HL-60 (cell line): Measurements from ENCODE around the gene NCR2.

ENCODE experiments used
- CTCF ChIP-seq: IDR thresholded peaks from one replicate; pipeline ENCODE4 v1.5.1; 2011; ENCODE audit warnings: low read length, control low read depth, inconsistent platforms; ENCODE audit not compliant: insufficient read depth
- REST ChIP-seq: IDR thresholded peaks from 2 replicates; pipeline ENCODE4 v1.6.1; 2012; ENCODE audit warnings: low read depth; ENCODE audit not compliant: insufficient replicate concordance

GRCh38 chr6:41374618-41375590, 39.5 kb downstream of the NCR2 start:
- TF ChIP-seq CTCF (no peak), REST (no peak)
